MM.1S (cell line): ENCODE measurements around the gene SAA1.

Source experiments
- EZH2phosphoT487 ChIP-seq: fragments of 300-600 bp; sonication (generic); IDR thresholded peaks from 2 replicates; pipeline ENCODE4 v1.6.1; 2018; ENCODE audit warnings: antibody characterized with exemption, low read length
- TF ChIP-seq, protein P1 (sequence below): fragments of 300-600 bp; sonication (generic); IDR thresholded peaks from 2 replicates; pipeline ENCODE4 v1.5.1; 2016; ENCODE audit warnings: antibody characterized with exemption, low read length, mixed read lengths

DNA sequence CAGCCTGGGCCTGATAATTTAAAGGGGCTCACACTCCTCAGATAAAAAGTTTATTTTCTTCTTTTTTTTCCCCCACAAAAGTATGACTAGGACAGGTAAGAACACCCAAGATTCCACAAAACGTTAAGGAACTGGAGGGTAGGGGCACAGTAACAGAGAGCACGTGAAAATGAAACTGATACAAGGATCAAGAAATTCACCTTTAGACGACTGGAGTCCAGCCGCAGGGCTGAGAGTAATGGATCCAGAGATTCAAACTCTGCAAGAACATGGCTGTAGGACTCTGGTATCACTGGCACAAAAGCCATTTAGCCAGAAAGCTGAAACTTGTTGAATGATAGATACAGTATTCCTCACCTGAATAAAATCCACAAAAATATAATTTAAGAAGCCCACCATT is 51.5 kb downstream of the SAA1 start:
- TF ChIP-seq, protein P1, sequence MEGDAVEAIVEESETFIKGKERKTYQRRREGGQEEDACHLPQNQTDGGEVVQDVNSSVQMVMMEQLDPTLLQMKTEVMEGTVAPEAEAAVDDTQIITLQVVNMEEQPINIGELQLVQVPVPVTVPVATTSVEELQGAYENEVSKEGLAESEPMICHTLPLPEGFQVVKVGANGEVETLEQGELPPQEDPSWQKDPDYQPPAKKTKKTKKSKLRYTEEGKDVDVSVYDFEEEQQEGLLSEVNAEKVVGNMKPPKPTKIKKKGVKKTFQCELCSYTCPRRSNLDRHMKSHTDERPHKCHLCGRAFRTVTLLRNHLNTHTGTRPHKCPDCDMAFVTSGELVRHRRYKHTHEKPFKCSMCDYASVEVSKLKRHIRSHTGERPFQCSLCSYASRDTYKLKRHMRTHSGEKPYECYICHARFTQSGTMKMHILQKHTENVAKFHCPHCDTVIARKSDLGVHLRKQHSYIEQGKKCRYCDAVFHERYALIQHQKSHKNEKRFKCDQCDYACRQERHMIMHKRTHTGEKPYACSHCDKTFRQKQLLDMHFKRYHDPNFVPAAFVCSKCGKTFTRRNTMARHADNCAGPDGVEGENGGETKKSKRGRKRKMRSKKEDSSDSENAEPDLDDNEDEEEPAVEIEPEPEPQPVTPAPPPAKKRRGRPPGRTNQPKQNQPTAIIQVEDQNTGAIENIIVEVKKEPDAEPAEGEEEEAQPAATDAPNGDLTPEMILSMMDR: no peak
- no peak for TF ChIP-seq EZH2phosphoT487
